ENCODE data around the gene PIWIL1. TPM values are rescaled to one million over a fixed set of nuclear protein-coding genes. Genes with fewer than 3 reads are reported as not detected.

Gene PIWIL1
- total RNA-seq, result not detected in 2 replicates

DNA sequence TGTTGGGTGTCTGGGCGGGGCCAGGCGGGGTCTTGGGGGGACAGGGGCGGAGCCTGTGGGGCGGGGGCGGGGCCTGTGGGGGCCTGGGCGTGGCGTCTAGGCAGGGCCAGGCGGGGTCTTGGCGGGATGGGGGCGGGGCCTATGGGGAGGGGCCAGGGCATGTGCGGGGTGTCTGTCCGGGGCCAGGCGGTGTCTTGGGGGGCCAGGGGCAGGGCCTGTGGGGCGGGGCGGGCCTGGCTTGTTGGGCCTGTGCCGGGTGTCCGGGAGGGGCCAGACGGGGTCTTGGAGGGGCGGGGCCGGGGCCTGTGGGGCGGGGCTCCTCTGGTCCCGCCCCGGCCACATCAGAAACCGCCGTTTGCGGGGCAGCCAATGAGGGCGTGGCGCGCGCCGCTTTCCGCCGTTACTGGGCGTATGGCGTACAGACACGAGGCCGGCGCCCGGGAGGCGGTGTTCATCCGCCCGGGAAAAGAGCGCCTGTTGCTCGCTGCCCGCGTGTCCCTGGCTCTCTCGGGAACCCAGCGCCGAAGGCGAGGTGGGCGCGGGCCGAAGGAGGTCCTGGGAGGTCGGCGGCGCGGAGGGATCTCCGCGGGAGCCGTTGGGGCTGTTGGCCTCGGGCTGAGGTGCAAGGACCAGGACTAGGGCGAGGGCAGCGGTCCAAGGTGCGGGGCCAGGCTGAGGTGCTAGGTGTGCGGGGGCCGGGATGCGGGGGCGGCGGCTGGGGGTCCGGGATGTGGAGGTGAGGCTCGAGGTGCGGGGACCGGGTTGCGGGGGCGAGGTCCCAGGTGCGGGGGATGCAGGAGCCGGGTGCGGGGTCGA lies at the start of gene PIWIL1:
TSS of gene PIWIL1 (plus strand) at position 400 of the 816 bp plus-strand sequence. CDS start 4,705 bp downstream, outside the sequence.
- no peak for DNase-seq (ENCODE audit: low read depth)
- no peak within 1 kb of the TSS for H3K4me3 ChIP-seq (ENCODE audit: low read depth, low read length)
- TF ChIP-seq, protein P1, sequence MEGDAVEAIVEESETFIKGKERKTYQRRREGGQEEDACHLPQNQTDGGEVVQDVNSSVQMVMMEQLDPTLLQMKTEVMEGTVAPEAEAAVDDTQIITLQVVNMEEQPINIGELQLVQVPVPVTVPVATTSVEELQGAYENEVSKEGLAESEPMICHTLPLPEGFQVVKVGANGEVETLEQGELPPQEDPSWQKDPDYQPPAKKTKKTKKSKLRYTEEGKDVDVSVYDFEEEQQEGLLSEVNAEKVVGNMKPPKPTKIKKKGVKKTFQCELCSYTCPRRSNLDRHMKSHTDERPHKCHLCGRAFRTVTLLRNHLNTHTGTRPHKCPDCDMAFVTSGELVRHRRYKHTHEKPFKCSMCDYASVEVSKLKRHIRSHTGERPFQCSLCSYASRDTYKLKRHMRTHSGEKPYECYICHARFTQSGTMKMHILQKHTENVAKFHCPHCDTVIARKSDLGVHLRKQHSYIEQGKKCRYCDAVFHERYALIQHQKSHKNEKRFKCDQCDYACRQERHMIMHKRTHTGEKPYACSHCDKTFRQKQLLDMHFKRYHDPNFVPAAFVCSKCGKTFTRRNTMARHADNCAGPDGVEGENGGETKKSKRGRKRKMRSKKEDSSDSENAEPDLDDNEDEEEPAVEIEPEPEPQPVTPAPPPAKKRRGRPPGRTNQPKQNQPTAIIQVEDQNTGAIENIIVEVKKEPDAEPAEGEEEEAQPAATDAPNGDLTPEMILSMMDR (IDR thresholded peaks at IDR 0.05; ENCODE audit: insufficient read depth, low read depth, low read length), result no peak

DNA sequence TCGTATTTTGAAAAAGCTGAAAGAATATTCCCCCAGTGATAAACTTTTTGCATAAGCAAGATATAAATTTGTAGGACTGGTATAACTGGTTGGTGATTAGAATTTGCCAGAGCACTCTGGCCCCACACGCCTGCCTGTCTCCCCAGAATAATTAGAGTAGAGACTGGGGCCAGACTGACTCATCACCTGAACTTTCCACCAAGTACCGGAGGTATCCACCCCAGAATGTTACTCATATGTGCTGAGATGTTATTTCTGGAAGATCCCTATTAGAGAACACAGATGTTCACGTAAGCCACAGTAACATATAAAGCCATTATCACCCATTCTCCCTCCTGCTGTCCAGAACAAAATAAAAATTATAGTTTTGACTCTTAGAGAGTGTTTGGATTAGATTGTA lies 49.5 kb upstream of the PIWIL1 start:
- DNase-seq (ENCODE audit: low read depth), result no peak
- no peak overlapping the region for H3K4me3 ChIP-seq (ENCODE audit: low read depth, low read length)
- TF ChIP-seq, protein P1 (IDR thresholded peaks at IDR 0.05; ENCODE audit: insufficient read depth, low read depth, low read length), result no peak

DNA sequence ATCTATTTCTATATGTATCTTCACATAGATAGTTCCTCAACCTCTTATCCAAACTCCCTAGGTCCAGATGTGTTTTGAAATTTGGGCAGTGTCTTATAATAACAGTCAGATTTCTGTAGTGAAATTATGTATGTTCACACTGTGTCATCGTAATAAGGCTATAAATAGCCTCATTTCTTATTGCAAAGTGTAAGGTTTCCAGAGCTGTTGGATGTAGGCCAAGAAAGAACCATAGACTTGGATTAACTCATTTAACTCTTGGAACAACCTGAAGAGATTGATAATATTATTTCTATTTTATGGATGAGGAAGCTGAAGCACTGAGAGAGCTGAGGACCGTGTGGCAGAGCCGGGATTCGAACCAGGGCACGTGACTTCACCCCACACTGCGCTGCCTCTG lies 49.0 kb upstream of the PIWIL1 start:
- no peak for DNase-seq (ENCODE audit: low read depth)

DNA sequence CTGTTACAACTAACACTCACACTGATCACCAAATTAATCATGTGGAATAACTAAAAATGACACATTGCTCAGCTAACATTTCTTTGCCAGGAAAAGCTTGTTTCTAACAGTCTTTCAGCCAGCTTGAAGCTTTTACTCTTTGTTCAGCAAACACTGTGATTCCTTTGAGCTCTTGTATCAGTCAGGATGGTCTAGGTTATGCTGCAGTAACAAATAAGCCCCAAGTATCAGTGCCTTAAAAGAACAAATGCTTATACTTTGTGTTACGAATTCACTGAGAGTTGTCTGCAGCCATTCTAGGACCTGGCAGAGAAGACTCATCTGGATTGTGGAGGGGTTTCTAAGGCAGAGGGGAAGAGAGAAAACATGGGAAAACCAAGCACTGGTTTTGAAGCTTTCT lies 47.6 kb upstream of the PIWIL1 start:
- H3K4me3 ChIP-seq (ENCODE audit: low read depth, low read length), result no peak overlapping the region
- no peak for DNase-seq (ENCODE audit: low read depth)
- TF ChIP-seq, protein P1 (IDR thresholded peaks at IDR 0.05; ENCODE audit: insufficient read depth, low read depth, low read length), result no peak

More for the DNA sequence above, 49.0 kb upstream of the PIWIL1 start:
- H3K4me3 ChIP-seq (ENCODE audit: low read depth, low read length), result no peak overlapping the region
- TF ChIP-seq, protein P1 (IDR thresholded peaks at IDR 0.05; ENCODE audit: insufficient read depth, low read depth, low read length), result no peak

DNA sequence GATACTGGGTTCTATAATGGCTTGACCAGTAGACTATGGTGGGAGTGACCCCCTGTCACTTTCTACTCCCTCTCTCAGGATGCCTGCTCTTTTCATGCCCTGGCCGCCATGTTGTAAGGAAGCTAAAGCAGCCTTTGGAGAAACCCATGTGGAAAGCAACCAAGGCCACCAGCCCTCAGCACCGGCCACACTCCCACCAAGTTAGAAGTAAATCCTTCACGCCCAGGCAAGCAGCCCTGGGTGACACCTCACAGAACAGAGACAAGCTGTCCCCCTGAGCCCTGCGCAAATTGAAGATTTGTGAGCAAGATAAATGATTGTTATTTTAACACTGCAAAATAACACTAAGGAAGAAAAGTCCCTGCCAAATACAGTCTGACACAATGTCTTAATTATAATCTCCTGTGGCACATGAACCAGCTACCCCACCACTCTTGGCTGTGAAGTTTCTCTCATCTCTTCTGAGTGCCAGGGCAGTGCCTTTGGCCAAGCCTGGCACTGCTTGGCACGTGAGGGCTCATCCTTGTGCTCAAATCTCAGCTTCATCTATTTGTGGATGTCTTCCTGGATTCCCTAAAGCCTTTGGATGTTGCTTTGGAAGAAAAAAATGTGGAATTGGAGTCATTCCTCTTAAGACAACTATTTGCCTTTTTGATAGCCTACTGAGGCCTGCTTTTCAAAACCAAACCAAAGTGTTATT lies 39.2 kb upstream of the PIWIL1 start:
- no peak for DNase-seq (ENCODE audit: low read depth)
- no peak overlapping the region for H3K4me3 ChIP-seq (ENCODE audit: low read depth, low read length)
- TF ChIP-seq, protein P1 (IDR thresholded peaks at IDR 0.05; ENCODE audit: insufficient read depth, low read depth, low read length), result no peak

DNA sequence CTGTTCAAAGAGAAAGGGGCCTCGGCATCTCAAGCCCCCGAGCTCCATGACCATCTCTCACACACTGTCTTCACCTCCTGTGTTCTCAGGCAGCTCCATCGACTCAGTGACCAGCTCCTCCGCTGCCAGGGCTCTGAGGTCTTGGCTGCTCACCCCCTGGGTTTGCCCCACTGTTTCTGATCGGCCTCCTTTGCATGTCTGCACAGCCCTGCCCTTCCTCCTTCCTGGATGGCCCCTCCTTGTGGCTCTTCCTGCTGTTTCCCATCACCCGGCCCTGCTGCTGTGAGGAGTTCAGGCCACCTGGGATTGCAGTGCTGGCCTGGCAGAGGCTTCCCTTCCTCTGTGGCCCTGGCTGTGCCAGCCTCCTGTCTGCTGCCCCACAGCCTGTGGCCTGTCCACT lies 38.1 kb upstream of the PIWIL1 start:
- DNase-seq (ENCODE audit: low read depth), result no peak
- TF ChIP-seq, protein P1 (IDR thresholded peaks at IDR 0.05; ENCODE audit: insufficient read depth, low read depth, low read length), result no peak
- no peak overlapping the region for H3K4me3 ChIP-seq (ENCODE audit: low read depth, low read length)
